ENCODE data around the gene LSM14A.
"Not testable (repeated sequence)": the region's sequence is repeated elsewhere in the genome, so short reads cannot be mapped to it uniquely, and the experiment has no call there.

The LSM14A gene

GRCh38 chr19:34216745-34217219 is 44.5 kb downstream of the LSM14A start:
- H3K9me3 ChIP-seq (ENCODE audit: control insufficient read depth in 2 of 2, low read length in 2 of 2); H3K4me3 ChIP-seq (ENCODE audit: low read length in 2 of 2); H3K27ac ChIP-seq (ENCODE audit: low read length); H3K9ac ChIP-seq (ENCODE audit: low read length in 2 of 2); H3K4me1 ChIP-seq (ENCODE audit: control insufficient read depth, insufficient read depth, low read length); H3K27me3 ChIP-seq (ENCODE audit: control insufficient read depth in 1 of 2, insufficient read depth in 2 of 2, low read length in 2 of 2): not testable (repeated sequence)
- H3K36me3 ChIP-seq (ENCODE audit: control insufficient read depth in 2 of 2, insufficient read depth in 2 of 2, low read length in 2 of 2): peaks cover 13 to 22% of the 10 kb centered on the region in 2 donors

- Histone ChIP-seq H3K9me3 (ENCODE audit: control insufficient read depth in 2 of 2, low read length in 2 of 2) (no peaks in the 10 kb centered on the region), H3K4me3 (ENCODE audit: low read length in 2 of 2) (no peak overlapping the region), H3K9ac (ENCODE audit: low read length in 2 of 2) (no peak overlapping the region), H3K36me3 (ENCODE audit: control insufficient read depth in 2 of 2, insufficient read depth in 2 of 2, low read length in 2 of 2) (peaks cover 25 to 31% of the 10 kb centered on the region in 2 donors), H3K27ac (ENCODE audit: low read length) (no peak overlapping the region), H3K27me3 (ENCODE audit: control insufficient read depth in 1 of 2, insufficient read depth in 2 of 2, low read length in 2 of 2) (no peaks in the 10 kb centered on the region), H3K4me1 (ENCODE audit: control insufficient read depth, insufficient read depth, low read length) (no peaks in the 10 kb centered on the region)
These were observed 45.9 kb downstream of the LSM14A start for GRCh38 chr19:34217952-34218817.

GRCh38 chr19:34218818-34219164 is 46.5 kb downstream of the LSM14A start:
- no peak overlapping the region for H3K4me3 ChIP-seq (ENCODE audit: low read length in 2 of 2)
- H3K27me3 ChIP-seq (ENCODE audit: control insufficient read depth in 1 of 2, insufficient read depth in 2 of 2, low read length in 2 of 2): no peaks in the 10 kb centered on the region
- no peak overlapping the region for H3K27ac ChIP-seq (ENCODE audit: low read length)
- no peak overlapping the region for H3K9ac ChIP-seq (ENCODE audit: low read length in 2 of 2)
- H3K4me1 ChIP-seq (ENCODE audit: control insufficient read depth, insufficient read depth, low read length): no peaks in the 10 kb centered on the region
- H3K36me3 ChIP-seq (ENCODE audit: control insufficient read depth in 2 of 2, insufficient read depth in 2 of 2, low read length in 2 of 2): peaks cover 30 to 37% of the 10 kb centered on the region in 2 donors
- H3K9me3 ChIP-seq (ENCODE audit: control insufficient read depth in 2 of 2, low read length in 2 of 2): no peaks in the 10 kb centered on the region

- H3K9ac ChIP-seq (ENCODE audit: low read length in 2 of 2): no peak overlapping the region
- no peak overlapping the region for H3K4me3 ChIP-seq (ENCODE audit: low read length in 2 of 2)
- H3K4me1 ChIP-seq (ENCODE audit: control insufficient read depth, insufficient read depth, low read length): no peaks in the 10 kb centered on the region
- no peaks in the 10 kb centered on the region for H3K27me3 ChIP-seq (ENCODE audit: control insufficient read depth in 1 of 2, insufficient read depth in 2 of 2, low read length in 2 of 2)
- H3K9me3 ChIP-seq (ENCODE audit: control insufficient read depth in 2 of 2, low read length in 2 of 2): no peaks in the 10 kb centered on the region
- H3K36me3 ChIP-seq (ENCODE audit: control insufficient read depth in 2 of 2, insufficient read depth in 2 of 2, low read length in 2 of 2): peaks cover 45% of the 10 kb centered on the region in 2 donors
- no peak overlapping the region for H3K27ac ChIP-seq (ENCODE audit: low read length)
These were observed 48.3 kb downstream of the LSM14A start for GRCh38 chr19:34220472-34221063.

GRCh38 chr19:34222386-34222785 is 50.1 kb downstream of the LSM14A start:
- Histone ChIP-seq H3K9ac (ENCODE audit: low read length in 2 of 2) (no peak overlapping the region), H3K4me1 (ENCODE audit: control insufficient read depth, insufficient read depth, low read length) (no peaks in the 10 kb centered on the region), H3K4me3 (ENCODE audit: low read length in 2 of 2) (no peak overlapping the region), H3K27me3 (ENCODE audit: control insufficient read depth in 1 of 2, insufficient read depth in 2 of 2, low read length in 2 of 2) (no peaks in the 10 kb centered on the region), H3K27ac (ENCODE audit: low read length) (no peak overlapping the region), H3K36me3 (ENCODE audit: control insufficient read depth in 2 of 2, insufficient read depth in 2 of 2, low read length in 2 of 2) (peaks cover 50 to 51% of the 10 kb centered on the region in 2 donors), H3K9me3 (ENCODE audit: control insufficient read depth in 2 of 2, low read length in 2 of 2) (no peaks in the 10 kb centered on the region)

- no peaks in the 10 kb centered on the region for H3K4me1 ChIP-seq (ENCODE audit: control insufficient read depth, insufficient read depth, low read length)
- no peaks in the 10 kb centered on the region for H3K27me3 ChIP-seq (ENCODE audit: control insufficient read depth in 1 of 2, insufficient read depth in 2 of 2, low read length in 2 of 2)
- no peak overlapping the region for H3K4me3 ChIP-seq (ENCODE audit: low read length in 2 of 2)
- H3K9me3 ChIP-seq (ENCODE audit: control insufficient read depth in 2 of 2, low read length in 2 of 2): no peaks in the 10 kb centered on the region
- H3K9ac ChIP-seq (ENCODE audit: low read length in 2 of 2): no peak overlapping the region
- peaks cover 53 to 65% of the 10 kb centered on the region in 2 donors for H3K36me3 ChIP-seq (ENCODE audit: control insufficient read depth in 2 of 2, insufficient read depth in 2 of 2, low read length in 2 of 2)
- no peak overlapping the region for H3K27ac ChIP-seq (ENCODE audit: low read length)
These were observed 52.8 kb downstream of the LSM14A start for GRCh38 chr19:34224996-34225658.

GRCh38 chr19:34225659-34226015 is 53.3 kb downstream of the LSM14A start:
- no peak overlapping the region for H3K9ac ChIP-seq (ENCODE audit: low read length in 2 of 2)
- no peaks in the 10 kb centered on the region for H3K9me3 ChIP-seq (ENCODE audit: control insufficient read depth in 2 of 2, low read length in 2 of 2)
- H3K27ac ChIP-seq (ENCODE audit: low read length): no peak overlapping the region
- no peak overlapping the region for H3K4me3 ChIP-seq (ENCODE audit: low read length in 2 of 2)
- peaks cover 53 to 64% of the 10 kb centered on the region in 2 donors for H3K36me3 ChIP-seq (ENCODE audit: control insufficient read depth in 2 of 2, insufficient read depth in 2 of 2, low read length in 2 of 2)
- H3K4me1 ChIP-seq (ENCODE audit: control insufficient read depth, insufficient read depth, low read length): no peaks in the 10 kb centered on the region
- no peaks in the 10 kb centered on the region for H3K27me3 ChIP-seq (ENCODE audit: control insufficient read depth in 1 of 2, insufficient read depth in 2 of 2, low read length in 2 of 2)

GRCh38 chr19:34226036-34226435 is 53.7 kb downstream of the LSM14A start:
- no peaks in the 10 kb centered on the region for H3K9me3 ChIP-seq (ENCODE audit: control insufficient read depth in 2 of 2, low read length in 2 of 2)
- H3K27me3 ChIP-seq (ENCODE audit: control insufficient read depth in 1 of 2, insufficient read depth in 2 of 2, low read length in 2 of 2): no peaks in the 10 kb centered on the region
- H3K4me1 ChIP-seq (ENCODE audit: control insufficient read depth, insufficient read depth, low read length): no peaks in the 10 kb centered on the region
- no peak overlapping the region for H3K4me3 ChIP-seq (ENCODE audit: low read length in 2 of 2)
- no peak overlapping the region for H3K27ac ChIP-seq (ENCODE audit: low read length)
- no peak overlapping the region for H3K9ac ChIP-seq (ENCODE audit: low read length in 2 of 2)
- H3K36me3 ChIP-seq (ENCODE audit: control insufficient read depth in 2 of 2, insufficient read depth in 2 of 2, low read length in 2 of 2): peaks cover 51 to 61% of the 10 kb centered on the region in 2 donors

GRCh38 chr19:34228347-34228746 is 56.0 kb downstream of the LSM14A start:
- Histone ChIP-seq H3K27ac (ENCODE audit: low read length) (no peak overlapping the region), H3K36me3 (ENCODE audit: control insufficient read depth in 2 of 2, insufficient read depth in 2 of 2, low read length in 2 of 2) (peaks cover 39 to 41% of the 10 kb centered on the region in 2 donors), H3K9ac (ENCODE audit: low read length in 2 of 2) (no peak overlapping the region), H3K4me1 (ENCODE audit: control insufficient read depth, insufficient read depth, low read length) (peaks cover 9% of the 10 kb centered on the region), H3K27me3 (ENCODE audit: control insufficient read depth in 1 of 2, insufficient read depth in 2 of 2, low read length in 2 of 2) (no peaks in the 10 kb centered on the region), H3K9me3 (ENCODE audit: control insufficient read depth in 2 of 2, low read length in 2 of 2) (no peaks in the 10 kb centered on the region), H3K4me3 (ENCODE audit: low read length in 2 of 2) (no peak overlapping the region)

GRCh38 chr19:34228762-34229161 is 56.5 kb downstream of the LSM14A start:
- peaks cover 10% of the 10 kb centered on the region for H3K4me1 ChIP-seq (ENCODE audit: control insufficient read depth, insufficient read depth, low read length)
- no peaks in the 10 kb centered on the region for H3K27me3 ChIP-seq (ENCODE audit: control insufficient read depth in 1 of 2, insufficient read depth in 2 of 2, low read length in 2 of 2)
- no peak overlapping the region for H3K4me3 ChIP-seq (ENCODE audit: low read length in 2 of 2)
- no peak overlapping the region for H3K9ac ChIP-seq (ENCODE audit: low read length in 2 of 2)
- no peaks in the 10 kb centered on the region for H3K9me3 ChIP-seq (ENCODE audit: control insufficient read depth in 2 of 2, low read length in 2 of 2)
- H3K36me3 ChIP-seq (ENCODE audit: control insufficient read depth in 2 of 2, insufficient read depth in 2 of 2, low read length in 2 of 2): peaks cover 35 to 38% of the 10 kb centered on the region in 2 donors
- no peak overlapping the region for H3K27ac ChIP-seq (ENCODE audit: low read length)

Data from stomach smooth muscle (tissue), 2 donors.